HG02981 (cell line): ENCODE results near the gene BACH2.

Experiments
- ATAC-seq: cut with Tn5 transposase; IDR thresholded peaks from one replicate; pipeline ENCODE4 v1.9.1; 2021; ENCODE audit warnings: mild to moderate bottlenecking, moderate library complexity; ENCODE audit not compliant: unreplicated experiment

The BACH2 gene

GRCh38 chr6:90241229-90241880 is 55.3 kb downstream of the BACH2 start:
- ATAC-seq = no peak

DNA sequence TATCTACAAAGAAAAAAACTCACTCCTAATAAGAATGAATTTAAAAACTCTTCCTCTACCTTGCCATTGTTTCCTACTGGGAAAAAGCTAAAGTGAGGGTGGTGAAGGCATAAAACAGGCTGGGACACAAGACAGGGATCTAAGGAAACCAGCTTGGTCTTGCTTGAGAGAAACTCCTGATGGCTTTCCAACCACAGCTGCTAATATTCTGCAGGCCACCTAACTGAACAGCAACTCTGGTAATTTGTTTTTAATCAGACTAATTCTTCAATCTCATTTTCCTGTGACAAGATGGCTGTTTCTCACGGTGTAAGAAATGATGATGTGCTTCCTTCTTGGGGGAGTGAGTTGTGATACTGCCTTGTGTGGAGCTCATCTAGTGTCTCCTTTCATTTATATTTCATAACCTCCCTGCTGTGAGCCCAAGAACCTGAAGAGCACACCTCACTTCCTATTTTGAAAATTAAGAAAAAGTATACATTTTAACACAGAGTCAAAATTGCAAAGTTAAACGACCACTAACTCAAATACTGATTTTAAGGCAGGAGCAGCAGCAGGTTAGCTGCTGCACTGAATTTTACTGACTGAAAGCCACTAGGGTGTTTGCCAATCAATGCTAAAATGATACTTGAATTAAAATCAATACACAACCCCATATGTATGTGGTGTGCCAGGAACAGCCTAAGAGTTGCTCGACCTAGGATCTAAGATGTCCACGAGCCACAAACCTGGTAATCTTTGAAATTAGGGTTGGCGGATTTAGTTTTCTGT is 58.0 kb downstream of the BACH2 start:
- no peak for ATAC-seq

GRCh38 chr6:90237350-90237990 is 59.2 kb downstream of the BACH2 start:
- ATAC-seq = no peak

- ATAC-seq = no peak
Observed at GRCh38 chr6:90233994-90234393, 62.6 kb downstream of the BACH2 start.

GRCh38 chr6:90233213-90233612 is 63.4 kb downstream of the BACH2 start:
- no peak for ATAC-seq

GRCh38 chr6:90231798-90232197 is 64.8 kb downstream of the BACH2 start:
- ATAC-seq = no peak

DNA sequence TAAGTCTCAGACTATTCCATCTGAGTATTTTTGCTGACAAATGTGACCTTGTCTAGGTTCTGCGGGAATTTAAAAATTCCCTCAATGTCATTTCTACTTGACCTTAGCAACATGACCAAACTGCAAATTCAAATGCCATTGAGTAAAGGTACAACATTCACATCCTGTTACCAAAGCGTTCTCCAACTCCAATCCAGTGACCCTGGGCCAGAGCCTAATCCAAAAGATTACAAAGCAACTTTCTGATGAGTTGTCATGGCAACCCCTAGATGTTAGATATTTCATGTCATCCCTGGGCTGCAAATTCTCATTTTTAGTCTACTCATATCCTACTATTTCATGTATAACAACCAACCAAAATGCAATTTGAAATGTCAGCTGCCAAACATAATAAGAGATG is 65.3 kb downstream of the BACH2 start:
- no peak for ATAC-seq

DNA sequence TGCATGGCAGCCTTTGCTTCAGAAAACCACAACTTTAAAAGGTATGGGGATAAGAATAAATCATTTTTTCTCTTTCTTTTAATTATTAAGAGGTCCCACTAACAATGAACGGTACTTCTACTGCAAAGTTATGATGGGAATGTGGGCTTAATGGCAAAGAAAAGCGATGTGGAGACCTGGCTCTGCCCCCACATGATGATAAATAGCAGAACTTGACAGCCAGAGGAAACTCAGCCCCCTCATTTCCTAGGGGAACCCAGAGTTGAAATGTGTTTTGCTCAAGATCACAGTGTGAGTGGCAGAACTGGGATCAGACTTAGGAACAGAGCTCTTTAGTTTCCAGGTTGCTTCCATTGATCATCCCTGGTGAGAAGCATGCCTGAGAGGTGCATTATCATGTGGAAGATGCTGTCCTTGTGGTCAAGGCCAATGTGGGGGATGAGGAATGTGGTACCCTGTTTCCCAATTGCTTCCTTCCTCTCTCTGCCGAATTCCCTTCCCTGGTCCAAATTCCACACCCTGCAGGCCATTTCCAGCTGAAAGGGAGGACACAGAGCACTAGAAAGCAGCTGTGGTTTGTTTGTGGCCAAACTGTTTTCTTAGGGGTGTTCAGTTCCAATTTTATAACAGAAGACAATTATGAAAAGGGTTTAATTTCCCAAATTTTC is 66.0 kb downstream of the BACH2 start:
- ATAC-seq = no peak

- ATAC-seq = no peak
Observed at GRCh38 chr6:90229331-90230010, 67.2 kb downstream of the BACH2 start.

- no peak for ATAC-seq
Observed at GRCh38 chr6:90227673-90228072, 69.0 kb downstream of the BACH2 start.

GRCh38 chr6:90227213-90227612 is 69.4 kb downstream of the BACH2 start:
- ATAC-seq = no peak

GRCh38 chr6:90226257-90226656 is 70.4 kb downstream of the BACH2 start:
- no peak for ATAC-seq

GRCh38 chr6:90224196-90224595 is 72.4 kb downstream of the BACH2 start:
- ATAC-seq = no peak

- no peak for ATAC-seq
Observed at GRCh38 chr6:90222724-90223198, 73.9 kb downstream of the BACH2 start.

DNA sequence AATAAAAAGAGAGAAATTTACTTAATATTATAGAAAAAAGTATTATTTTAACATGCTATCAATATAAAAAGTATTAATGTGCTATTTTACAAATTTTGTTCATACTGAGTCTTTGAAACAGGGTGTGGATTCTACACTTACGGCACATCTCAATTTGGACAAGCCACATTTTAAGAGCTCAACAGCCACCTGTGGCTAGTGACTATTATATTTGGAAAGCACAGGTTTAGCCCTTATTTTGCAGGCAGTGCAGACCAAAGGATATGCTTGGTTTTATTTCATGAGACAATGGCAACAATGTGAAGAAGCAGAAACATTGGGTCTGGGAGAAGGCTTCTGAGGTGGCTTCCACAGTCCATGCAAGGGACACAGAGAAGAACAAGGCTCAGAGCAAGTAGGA is 74.6 kb downstream of the BACH2 start:
- ATAC-seq = no peak

GRCh38 chr6:90221403-90221802 is 75.2 kb downstream of the BACH2 start:
- ATAC-seq = no peak

GRCh38 chr6:90220273-90220672 is 76.4 kb downstream of the BACH2 start:
- no peak for ATAC-seq

GRCh38 chr6:90219209-90219985 is 77.2 kb downstream of the BACH2 start:
- ATAC-seq = no peak

- ATAC-seq = no peak
Observed at GRCh38 chr6:90218959-90219208, 77.8 kb downstream of the BACH2 start.

GRCh38 chr6:90217506-90218127 is 79.0 kb downstream of the BACH2 start:
- no peak for ATAC-seq
